ENCODE measurements around the gene CRTC1. TPM values are rescaled to one million over a fixed set of nuclear protein-coding genes. Genes with fewer than 3 reads are reported as not detected.

CRTC1 gene
- total RNA-seq, 1 donor from 2014 or later = 28.8 TPM

- Mint-ChIP-seq H3K27me3 (ENCODE audit: unreplicated experiment) (peaks cover 6% of the 10 kb centered on the region), H3K4me1 (ENCODE audit: low read depth, unreplicated experiment) (peaks cover 14% of the 10 kb centered on the region), H3K9me3 (ENCODE audit: unreplicated experiment) (peaks cover 7% of the 10 kb centered on the region), H3K4me3 (ENCODE audit: unreplicated experiment) (no peak overlapping the region), H3K27ac (ENCODE audit: unreplicated experiment) (no peak overlapping the region), H3K36me3 (ENCODE audit: unreplicated experiment) (no peaks in the 10 kb centered on the region)
- no peak for DNase-seq
- TF ChIP-seq CTCF (IDR thresholded peaks at IDR 0.05; ENCODE audit: partially characterized antibody, unreplicated experiment) = no peak
Measured at GRCh38 chr19:18745931-18746330, 62.5 kb downstream of the CRTC1 start.

- DNase-seq = peak; percentile 43
- Mint-ChIP-seq H3K36me3 (ENCODE audit: unreplicated experiment) (no peaks in the 10 kb centered on the region), H3K4me1 (ENCODE audit: low read depth, unreplicated experiment) (peaks cover 14% of the 10 kb centered on the region), H3K4me3 (ENCODE audit: unreplicated experiment) (no peak overlapping the region), H3K9me3 (ENCODE audit: unreplicated experiment) (peaks cover 7% of the 10 kb centered on the region), H3K27ac (ENCODE audit: unreplicated experiment) (peak overlapping the region; percentile 33), H3K27me3 (ENCODE audit: unreplicated experiment) (peaks cover 12% of the 10 kb centered on the region)
- no peak for TF ChIP-seq CTCF (IDR thresholded peaks at IDR 0.05; ENCODE audit: partially characterized antibody, unreplicated experiment)
Measured at GRCh38 chr19:18746401-18747325, 63.2 kb downstream of the CRTC1 start.

GRCh38 chr19:18749362-18750231, 66.1 kb downstream of the CRTC1 start:
- Mint-ChIP-seq H3K36me3 (ENCODE audit: unreplicated experiment) (no peaks in the 10 kb centered on the region), H3K4me1 (ENCODE audit: low read depth, unreplicated experiment) (peaks cover 9% of the 10 kb centered on the region)

GRCh38 chr19:18750295-18750970, 67.0 kb downstream of the CRTC1 start:
- no peak for TF ChIP-seq CTCF (IDR thresholded peaks at IDR 0.05; ENCODE audit: partially characterized antibody, unreplicated experiment)
- H3K36me3 Mint-ChIP-seq (ENCODE audit: unreplicated experiment) = no peaks in the 10 kb centered on the region
- peaks cover 7% of the 10 kb centered on the region for H3K9me3 Mint-ChIP-seq (ENCODE audit: unreplicated experiment)
- no peak for DNase-seq
- H3K27me3 Mint-ChIP-seq (ENCODE audit: unreplicated experiment) = peaks cover 14% of the 10 kb centered on the region
- no peak overlapping the region for H3K27ac Mint-ChIP-seq (ENCODE audit: unreplicated experiment)
- H3K4me3 Mint-ChIP-seq (ENCODE audit: unreplicated experiment) = no peak overlapping the region
- peaks cover 8% of the 10 kb centered on the region for H3K4me1 Mint-ChIP-seq (ENCODE audit: low read depth, unreplicated experiment)

More at GRCh38 chr19:18749362-18750231, 66.1 kb downstream of the CRTC1 start:
- peaks cover 14% of the 10 kb centered on the region for H3K27me3 Mint-ChIP-seq (ENCODE audit: unreplicated experiment)
- H3K4me3 Mint-ChIP-seq (ENCODE audit: unreplicated experiment) = peak overlapping the region; percentile 61
- peak overlapping the region; percentile 76 for H3K27ac Mint-ChIP-seq (ENCODE audit: unreplicated experiment)
- TF ChIP-seq CTCF (IDR thresholded peaks at IDR 0.05; ENCODE audit: partially characterized antibody, unreplicated experiment) = no peak
- H3K9me3 Mint-ChIP-seq (ENCODE audit: unreplicated experiment) = peaks cover 7% of the 10 kb centered on the region
- no peak for DNase-seq
